ENCODE measurements around the gene CTNNBIP1. TPM values are rescaled to one million over a fixed set of nuclear protein-coding genes. Genes with fewer than 3 reads are reported as not detected.

CTNNBIP1 gene
- total RNA-seq, 3 donors from 2014 or later (not counting 1 experiment from before 2014, with no cell fraction given), result 26.4 to 31.0 (median 29.8) TPM

- Mint-ChIP-seq H3K4me1 (peaks cover 0 to 8% of the 10 kb centered on the region in 2 donors), H3K27ac (no peak overlapping the region), H3K9me3 (no peaks in the 10 kb centered on the region), H3K27me3 (ENCODE audit: low read depth in 2 of 2) (no peaks in the 10 kb centered on the region), H3K36me3 (no peaks in the 10 kb centered on the region), H3K4me3 (no peak overlapping the region)
- Histone ChIP-seq H3K4me1 (ENCODE audit: control insufficient read depth, insufficient read depth, low read length) (no peaks in the 10 kb centered on the region), H3K9me3 (ENCODE audit: control insufficient read depth, insufficient read depth, low read length) (peaks cover 3% of the 10 kb centered on the region), H3K4me3 (ENCODE audit: low read length) (no peak overlapping the region), H3K27me3 (ENCODE audit: control insufficient read depth, insufficient read depth, low read length) (no peaks in the 10 kb centered on the region), H3K36me3 (ENCODE audit: control insufficient read depth, insufficient read depth, low read length) (peaks cover 7% of the 10 kb centered on the region), H3K27ac (ENCODE audit: low read length) (no peak overlapping the region)
- DNase-seq (no peak), ATAC-seq (no peak)
- TF ChIP-seq CTCF (IDR thresholded peaks at IDR 0.05), result no peak
- intact Hi-C loops (cut with micrococcal nuclease), result no loop called here
- 96% methylated on average over 6 of the region's 6 CpGs for WGBS (ENCODE audit: insufficient coverage)
These were observed 51.6 kb downstream of the CTNNBIP1 start for GRCh38 chr1:9858293-9859035.

GRCh38 chr1:9855186-9855585 is 54.9 kb downstream of the CTNNBIP1 start:
- no peak for TF ChIP-seq CTCF (IDR thresholded peaks at IDR 0.05)
- no peaks in the 10 kb centered on the region for H3K36me3 Mint-ChIP-seq

GRCh38 chr1:9853249-9853595 is 56.8 kb downstream of the CTNNBIP1 start:
- 95% methylated on average over 4 of the region's 4 CpGs for WGBS (ENCODE audit: insufficient coverage)
- intact Hi-C loops (cut with micrococcal nuclease), result no loop called here
- TF ChIP-seq CTCF (IDR thresholded peaks at IDR 0.05), result no peak

More at GRCh38 chr1:9855186-9855585, 54.9 kb downstream of the CTNNBIP1 start:
- H3K36me3 ChIP-seq (ENCODE audit: control insufficient read depth, insufficient read depth, low read length), result peaks cover 8% of the 10 kb centered on the region
- H3K4me1 Mint-ChIP-seq, result peaks cover 0 to 8% of the 10 kb centered on the region in 2 donors
- no peaks in the 10 kb centered on the region for H3K9me3 Mint-ChIP-seq
- intact Hi-C loops (cut with micrococcal nuclease), result no loop called here
- H3K9me3 ChIP-seq (ENCODE audit: control insufficient read depth, insufficient read depth, low read length), result peaks cover 3% of the 10 kb centered on the region
- DNase-seq, result no peak
- no peak overlapping the region for H3K27ac Mint-ChIP-seq
- no peaks in the 10 kb centered on the region for H3K27me3 Mint-ChIP-seq (ENCODE audit: low read depth in 2 of 2)
- 80% methylated on average over 1 of the region's 1 CpG for WGBS (ENCODE audit: insufficient coverage)
- H3K27me3 ChIP-seq (ENCODE audit: control insufficient read depth, insufficient read depth, low read length), result no peaks in the 10 kb centered on the region
- H3K4me3 Mint-ChIP-seq, result no peak overlapping the region
- H3K4me1 ChIP-seq (ENCODE audit: control insufficient read depth, insufficient read depth, low read length), result peaks cover 6% of the 10 kb centered on the region
- H3K4me3 ChIP-seq (ENCODE audit: low read length), result no peak overlapping the region
- H3K27ac ChIP-seq (ENCODE audit: low read length), result no peak overlapping the region
- ATAC-seq, result no peak

More at GRCh38 chr1:9853249-9853595, 56.8 kb downstream of the CTNNBIP1 start:
- Histone ChIP-seq H3K4me3 (ENCODE audit: low read length) (no peak overlapping the region), H3K9me3 (ENCODE audit: control insufficient read depth, insufficient read depth, low read length) (peaks cover 3% of the 10 kb centered on the region), H3K27ac (ENCODE audit: low read length) (no peak overlapping the region), H3K4me1 (ENCODE audit: control insufficient read depth, insufficient read depth, low read length) (peaks cover 15% of the 10 kb centered on the region), H3K27me3 (ENCODE audit: control insufficient read depth, insufficient read depth, low read length) (no peaks in the 10 kb centered on the region), H3K36me3 (ENCODE audit: control insufficient read depth, insufficient read depth, low read length) (peaks cover 16% of the 10 kb centered on the region)
- DNase-seq, result no peak
- H3K9me3 Mint-ChIP-seq, result no peaks in the 10 kb centered on the region
- H3K27ac Mint-ChIP-seq, result no peak overlapping the region
- H3K36me3 Mint-ChIP-seq, result no peaks in the 10 kb centered on the region
- ATAC-seq, result peak in 1 of 3 donors; percentile 36
- H3K4me1 Mint-ChIP-seq, result peaks cover 0 to 2% of the 10 kb centered on the region in 2 donors
- no peaks in the 10 kb centered on the region for H3K27me3 Mint-ChIP-seq (ENCODE audit: low read depth in 2 of 2)
- H3K4me3 Mint-ChIP-seq, result no peak overlapping the region
